B cell (primary cell): ENCODE measurements around the gene FCRL1. TPM values are rescaled to one million over a fixed set of nuclear protein-coding genes. Genes with fewer than 3 reads are reported as not detected.
A peak's percentile ranks its signal among the peaks of the same experiment; 100 is the strongest.

Experiments
- ATAC-seq: fragments of 200-7000 bp; cut with Tn5 transposase; one replicate; pipeline ENCODE4 v1.10.0; 2021; ENCODE audit warnings: low read depth, mild to moderate bottlenecking, moderate number of reproducible peaks, moderate library complexity
- CTCF ChIA-PET: fragments of 350-600 bp; sonication (Branson Sonifier 250); formaldehyde crosslinking; loops from one replicate; lab custom pipeline; 2021; ENCODE audit warnings: antibody characterized with exemption, inconsistent platforms; lab: Charles Lee
- POLR2A ChIA-PET: fragments of 350-600 bp; sonication (Branson Sonifier 250); formaldehyde crosslinking; loops from one replicate; lab custom pipeline; 2021; ENCODE audit warnings: antibody characterized with exemption; lab: Charles Lee
- DNase-seq: peaks from one replicate; pipeline ENCODE4 v3.0.0; 2013
- H2AFZ ChIP-seq: 2 replicates; pipeline ENCODE4 v1.6.1; 2012; ENCODE audit warnings: mild to moderate bottlenecking, low read depth, low read length; ENCODE audit not compliant: insufficient read depth, poor library complexity, severe bottlenecking
- H3K27ac ChIP-seq, 2 donors: 1 replicate in 1 of 2; 2 replicates in 1 of 2; pipeline ENCODE4 v1.5.1; 2012 to 2013; ENCODE audit warnings: low read length in 2 of 2, mild to moderate bottlenecking in 2 of 2, moderate library complexity in 1 of 2
- H3K27me3 ChIP-seq, 4 experiments: fragments of 200-600 bp in 1 of 4; sonication (generic) in 1 of 4; replicated peaks in 1 of 4; 1 replicate in 2 of 4; 2 replicates in 2 of 4; pipeline versions ENCODE4 v1.6.1 to v1.7.0; 2013 to 2016; ENCODE audit warnings: low read length in 3 of 4, mild to moderate bottlenecking in 2 of 4, mixed read lengths in 1 of 4, moderate library complexity in 1 of 4; ENCODE audit not compliant: insufficient read depth in 4 of 4, control insufficient read depth in 3 of 4; ENCODE audit errors: control extremely low read depth in 1 of 4
- H3K36me3 ChIP-seq, 2 experiments: replicated peaks in 1 of 2; 1 replicate in 1 of 2; 2 replicates in 1 of 2; pipeline versions ENCODE4 v1.6.1 to v1.7.1; 2013; ENCODE audit warnings: low read length in 1 of 2; ENCODE audit not compliant: insufficient read depth in 2 of 2, control insufficient read depth in 1 of 2; ENCODE audit errors: control extremely low read depth in 1 of 2, extremely low read depth in 1 of 2
- H3K4me1 ChIP-seq, 2 donors: fragments of 200-600 bp in 1 of 2; sonication (generic) in 1 of 2; 1 replicate in 1 of 2; 2 replicates in 1 of 2; pipeline versions ENCODE4 v1.5.1 to v1.6.1; 2013 to 2017; ENCODE audit warnings: low read length in 2 of 2; ENCODE audit not compliant: control insufficient read depth in 2 of 2, insufficient read depth in 2 of 2
- H3K4me2 ChIP-seq: replicated peaks from 2 replicates; pipeline ENCODE3; 2012; ENCODE audit warnings: mild to moderate bottlenecking, low read depth, low read length; ENCODE audit not compliant: poor library complexity, severe bottlenecking
- H3K4me3 ChIP-seq, 5 experiments: fragments of 200-600 bp in 1 of 5; sonication (generic) in 1 of 5; 1 replicate in 3 of 5; 2 replicates in 2 of 5; pipeline versions ENCODE4 v1.5.1 to v1.7.0; 2011 to 2016; ENCODE audit warnings: low read length in 4 of 5, mild to moderate bottlenecking in 4 of 5, low read depth in 2 of 5, control low read depth in 1 of 5, moderate library complexity in 1 of 5; ENCODE audit not compliant: insufficient read depth in 1 of 5; ENCODE audit errors: control extremely low read depth in 1 of 5, extremely low read depth in 1 of 5
- H3K79me2 ChIP-seq: fragments of 200-600 bp; sonication (generic); one replicate; pipeline ENCODE4 v1.6.0; 2016; ENCODE audit warnings: low read length; ENCODE audit not compliant: control insufficient read depth, insufficient read depth
- H3K9ac ChIP-seq: fragments of 200-600 bp; sonication (generic); 2 replicates; pipeline ENCODE4 v1.6.1; 2017; ENCODE audit warnings: mild to moderate bottlenecking, low read length, moderate library complexity
- H3K9me3 ChIP-seq, 3 donors: one replicate each; pipeline versions ENCODE4 v1.6.1 to v1.7.1; 2013; ENCODE audit warnings: low read length in 2 of 3; ENCODE audit not compliant: control insufficient read depth in 2 of 3, insufficient read depth in 1 of 3; ENCODE audit errors: control extremely low read depth in 1 of 3
- H4K20me1 ChIP-seq: 2 replicates; pipeline ENCODE4 v1.6.0; 2012; ENCODE audit warnings: mild to moderate bottlenecking, low read length; ENCODE audit not compliant: insufficient read depth, control insufficient read depth, poor library complexity, severe bottlenecking
- H3K27ac Mint-ChIP-seq: one replicate; pipeline ENCODE4 v1.8.0; 2021; ENCODE audit warnings: mixed read lengths
- H3K27me3 Mint-ChIP-seq: one replicate; pipeline ENCODE4 v1.8.0; 2021; ENCODE audit warnings: mixed read lengths
- H3K4me1 Mint-ChIP-seq: one replicate; pipeline ENCODE4 v1.8.0; 2021; ENCODE audit warnings: mixed read lengths
- H3K4me3 Mint-ChIP-seq: one replicate; pipeline ENCODE4 v1.8.0; 2021; ENCODE audit warnings: mixed read lengths
- H3K9me3 Mint-ChIP-seq: one replicate; pipeline ENCODE4 v1.8.0; 2022; ENCODE audit warnings: mixed read lengths; ENCODE audit not compliant: insufficient read depth
- EZH2 ChIP-seq: IDR thresholded peaks from 2 replicates; pipeline ENCODE4 v1.6.1; 2012; ENCODE audit warnings: borderline replicate concordance, low read depth, mild to moderate bottlenecking, moderate library complexity, low read length; ENCODE audit not compliant: insufficient read depth, poor library complexity, severe bottlenecking
- WGBS: methylation state at CpG from one replicate; pipeline ENCODE4 v1.1.5; 2013; ENCODE audit warnings: missing lambda C conversion rate; ENCODE audit not compliant: insufficient coverage; 5-methylcytosine and 5-hydroxymethylcytosine counted together
- intact Hi-C: fragments of 100-400 bp; cut with micrococcal nuclease; formaldehyde crosslinking; loops from one replicate; pipeline ENCODE4 v1.10.0; 2022
- polyA plus RNA-seq: library from polyadenylated mRNA; depleted of rRNA; stranded (reverse); fragments of >200 nt; gene quantifications from 2 replicates; pipeline ENCODE4 v1.2.3, GENCODE V29; 2012
- total RNA-seq, 2 donors: library from RNA; stranded (reverse); fragments of 120-200 nt in 1 of 2; gene quantifications; 1 replicate in 1 of 2; 2 replicates in 1 of 2; pipeline versions ENCODE4 v1.2.3 to v1.2.4, GENCODE V29; 2013 to 2022
- TF ChIP-seq, protein P1 (sequence below): fragments of 200-600 bp; IDR thresholded peaks from one replicate; pipeline ENCODE4 v1.8.0; 2022; ENCODE audit warnings: antibody characterized with exemption, mild to moderate bottlenecking

FCRL1 gene
- total and polyA plus RNA-seq, 2 donors (not counting 1 experiment from before 2014, with no cell fraction given), result 277 to 953 TPM

DNA sequence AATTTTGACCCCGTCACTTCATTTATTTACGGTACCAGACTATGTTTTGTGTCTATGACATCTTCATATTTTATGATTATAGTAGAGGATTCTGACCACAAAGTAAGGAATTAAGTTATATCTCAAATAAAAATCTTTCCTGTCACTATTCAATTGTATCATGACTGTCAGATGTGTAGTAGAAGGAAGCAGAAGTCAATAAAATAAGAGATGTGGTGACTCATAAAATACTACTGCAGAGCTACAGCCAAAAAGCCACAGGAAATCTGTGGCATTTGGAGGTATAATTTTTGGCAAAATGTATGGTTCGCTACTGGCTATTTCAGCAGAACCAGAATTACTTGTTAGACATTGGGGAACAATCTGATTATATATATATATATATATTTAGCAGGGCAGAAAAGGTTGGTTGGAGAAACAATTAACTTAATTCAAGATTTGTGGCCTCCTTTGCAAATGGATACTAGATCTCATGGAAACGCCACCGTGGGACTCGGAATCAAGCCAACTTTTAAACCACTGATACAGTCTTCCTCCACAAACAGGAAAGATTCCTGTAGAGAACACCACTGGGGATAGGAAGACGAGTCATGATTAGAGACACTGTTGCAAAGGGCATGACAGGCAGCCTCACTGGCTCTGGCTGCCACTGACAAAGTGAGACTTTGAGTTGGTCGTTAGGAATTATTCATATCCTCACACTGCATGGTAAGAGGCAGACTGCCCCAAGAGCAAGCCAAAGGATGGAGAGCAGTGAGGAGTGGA lies 48.1 kb downstream of the FCRL1 start:
- Histone ChIP-seq H3K27me3 (no peaks in the 10 kb centered on the region), H3K4me2 (peak overlapping the region; percentile 63), H3K9me3 (no peaks in the 10 kb centered on the region), H3K4me3 (peak overlapping the region in 1 of 5 experiments; percentile 9), H3K4me1 (peaks cover 64 to 65% of the 10 kb centered on the region in 2 donors), H3K9ac (no peak overlapping the region), H4K20me1 (peaks cover 4% of the 10 kb centered on the region), H3K79me2 (peaks cover 88% of the 10 kb centered on the region), H3K27ac (peak overlapping the region in 1 of 2 donors; percentile 60), H2AFZ (no peak overlapping the region), H3K36me3 (peaks cover 8 to 45% of the 10 kb centered on the region in 2 experiments)
- intact Hi-C loops, result loop anchor here (2.0 to 10.0 kb wide), 4 partner anchors 35 to 205 kb away; no protein-coding TSS in a partner anchor
- TF ChIP-seq, protein P1, sequence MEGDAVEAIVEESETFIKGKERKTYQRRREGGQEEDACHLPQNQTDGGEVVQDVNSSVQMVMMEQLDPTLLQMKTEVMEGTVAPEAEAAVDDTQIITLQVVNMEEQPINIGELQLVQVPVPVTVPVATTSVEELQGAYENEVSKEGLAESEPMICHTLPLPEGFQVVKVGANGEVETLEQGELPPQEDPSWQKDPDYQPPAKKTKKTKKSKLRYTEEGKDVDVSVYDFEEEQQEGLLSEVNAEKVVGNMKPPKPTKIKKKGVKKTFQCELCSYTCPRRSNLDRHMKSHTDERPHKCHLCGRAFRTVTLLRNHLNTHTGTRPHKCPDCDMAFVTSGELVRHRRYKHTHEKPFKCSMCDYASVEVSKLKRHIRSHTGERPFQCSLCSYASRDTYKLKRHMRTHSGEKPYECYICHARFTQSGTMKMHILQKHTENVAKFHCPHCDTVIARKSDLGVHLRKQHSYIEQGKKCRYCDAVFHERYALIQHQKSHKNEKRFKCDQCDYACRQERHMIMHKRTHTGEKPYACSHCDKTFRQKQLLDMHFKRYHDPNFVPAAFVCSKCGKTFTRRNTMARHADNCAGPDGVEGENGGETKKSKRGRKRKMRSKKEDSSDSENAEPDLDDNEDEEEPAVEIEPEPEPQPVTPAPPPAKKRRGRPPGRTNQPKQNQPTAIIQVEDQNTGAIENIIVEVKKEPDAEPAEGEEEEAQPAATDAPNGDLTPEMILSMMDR, result no peak
- no peak for TF ChIP-seq EZH2
- Mint-ChIP-seq H3K27me3 (no peaks in the 10 kb centered on the region), H3K4me3 (peak overlapping the region; percentile 62), H3K4me1 (peaks cover 73% of the 10 kb centered on the region), H3K27ac (peak overlapping the region; percentile 57), H3K9me3 (no peaks in the 10 kb centered on the region)
- 0% methylated on average over 1 of the region's 8 CpGs for WGBS
- POLR2A ChIA-PET, result interaction anchor here (0.6 to 0.9 kb wide), 2 partner anchors 48 to 167 kb away, joined by 3 to 6 read pairs; no protein-coding TSS in a partner anchor
- ATAC-seq (no peak), DNase-seq (no peak)
- CTCF ChIA-PET, result interaction anchor here (0.7 to 6.7 kb wide), 21 partner anchors 7 to 391 kb away, joined by 3 to 162 read pairs (median 4); partner anchors contain the start of gene FCRL3
